Smooth muscle cell (in vitro differentiated cells): Measurements from ENCODE around the gene RIMS4. TPM values are rescaled to one million over a fixed set of nuclear protein-coding genes. Genes with fewer than 3 reads are reported as not detected.

Experiments
- DNase-seq: peaks from one replicate; lab custom pipeline; 2025; ENCODE audit not compliant: unreplicated experiment; lab: John Stamatoyannopoulos, UW
- H2AFZ ChIP-seq: fragments of 200-600 bp; sonication (generic); 2 replicates; pipeline ENCODE4 v1.6.0; 2016; ENCODE audit warnings: antibody characterized with exemption, low read depth, mild to moderate bottlenecking
- H3F3A ChIP-seq: fragments of 200-600 bp; sonication (generic); 2 replicates; pipeline ENCODE4 v1.6.0; 2017; ENCODE audit warnings: antibody characterized with exemption, low read depth
- H3K27ac ChIP-seq: fragments of 200-600 bp; sonication (generic); 2 replicates; pipeline ENCODE4 v1.5.1; 2016; ENCODE audit warnings: low read depth, mild to moderate bottlenecking
- H3K27me3 ChIP-seq: fragments of 200-600 bp; sonication (generic); 2 replicates; pipeline ENCODE4 v1.6.1; 2016; ENCODE audit warnings: low read depth, mild to moderate bottlenecking
- H3K36me3 ChIP-seq: fragments of 200-600 bp; sonication (generic); 2 replicates; pipeline ENCODE4 v1.5.1; 2016; ENCODE audit warnings: low read depth
- H3K4me1 ChIP-seq: fragments of 200-600 bp; sonication (generic); 2 replicates; pipeline ENCODE4 v1.5.1; 2016; ENCODE audit warnings: low read depth
- H3K4me2 ChIP-seq: fragments of 200-600 bp; sonication (generic); 2 replicates; pipeline ENCODE4 v1.6.0; 2016; ENCODE audit warnings: mild to moderate bottlenecking
- H3K4me3 ChIP-seq: fragments of 200-600 bp; sonication (generic); 2 replicates; pipeline ENCODE4 v1.5.1; 2016; ENCODE audit warnings: mild to moderate bottlenecking
- H3K79me2 ChIP-seq: fragments of 200-600 bp; sonication (generic); 2 replicates; pipeline ENCODE4 v1.6.0; 2016; ENCODE audit warnings: low read depth, mild to moderate bottlenecking
- H3K9ac ChIP-seq: fragments of 200-600 bp; sonication (generic); 2 replicates; pipeline ENCODE4 v1.6.0; 2016; ENCODE audit warnings: low read depth
- H3K9me3 ChIP-seq: fragments of 200-600 bp; sonication (generic); replicated peaks from 2 replicates; pipeline ENCODE4 v1.5.1; 2016; ENCODE audit warnings: low read depth
- H4K20me1 ChIP-seq: fragments of 200-600 bp; sonication (generic); 2 replicates; pipeline ENCODE4 v1.6.0; 2016; ENCODE audit warnings: low read depth
- CTCF ChIP-seq: fragments of 200-600 bp; sonication (generic); IDR thresholded peaks from 2 replicates; pipeline ENCODE4 v1.5.1; 2017; ENCODE audit warnings: borderline replicate concordance, mild to moderate bottlenecking, antibody characterized with exemption; ENCODE audit not compliant: insufficient read depth, poor library complexity, severe bottlenecking
- WGBS: methylation state at CpG from one replicate; pipeline ENCODE4 v1.1.7; 2016; ENCODE audit warnings: low lambda C conversion rate; 5-methylcytosine and 5-hydroxymethylcytosine counted together
- polyA plus RNA-seq: library from polyadenylated mRNA; unstranded; fragments of >200 nt; fragmentation: Nextera tagmentation; extraction: Ambion mirVana; gene quantifications from 2 replicates; pipeline ENCODE4 v1.2.1, GENCODE V29; 2016
- total RNA-seq: library from RNA; depleted of rRNA; stranded (reverse); fragments of >200 nt; gene quantifications from 2 replicates; pipeline ENCODE4 v1.2.3, GENCODE V29; 2014

RIMS4 gene
- total and polyA plus RNA-seq, 2 experiments from 2014 or later: not detected

GRCh38 chr20:44805979-44806620 is 4.2 kb downstream of the RIMS4 start:
- no peak overlapping the region for H2AFZ ChIP-seq
- H3F3A ChIP-seq: no peaks in the 10 kb centered on the region
- H3K4me1 ChIP-seq: no peaks in the 10 kb centered on the region
- H4K20me1 ChIP-seq: no peaks in the 10 kb centered on the region
- no peak for DNase-seq
- WGBS: 31% methylated on average over 9 of the region's 9 CpGs
- H3K9ac ChIP-seq: no peak overlapping the region
- H3K27ac ChIP-seq: no peak overlapping the region
- no peak overlapping the region for H3K4me3 ChIP-seq
- H3K36me3 ChIP-seq: no peaks in the 10 kb centered on the region
- no peaks in the 10 kb centered on the region for H3K79me2 ChIP-seq
- H3K27me3 ChIP-seq: peaks cover 73% of the 10 kb centered on the region
- H3K9me3 ChIP-seq: no peaks in the 10 kb centered on the region
- no peak for TF ChIP-seq CTCF
- no peak overlapping the region for H3K4me2 ChIP-seq

- Histone ChIP-seq H3K27ac (no peak overlapping the region), H3K27me3 (peaks cover 66% of the 10 kb centered on the region), H3K4me1 (no peaks in the 10 kb centered on the region), H3K36me3 (no peaks in the 10 kb centered on the region), H3K4me2 (no peak overlapping the region), H2AFZ (no peak overlapping the region), H4K20me1 (no peaks in the 10 kb centered on the region), H3K4me3 (no peak overlapping the region), H3K9ac (no peak overlapping the region), H3K79me2 (no peaks in the 10 kb centered on the region), H3F3A (no peaks in the 10 kb centered on the region), H3K9me3 (no peaks in the 10 kb centered on the region)
- no peak for TF ChIP-seq CTCF
- WGBS: 75% methylated on average over 9 of the region's 9 CpGs
- DNase-seq: no peak
These were observed 4.9 kb downstream of the RIMS4 start for GRCh38 chr20:44805335-44805978.

GRCh38 chr20:44803383-44803941 is 6.9 kb downstream of the RIMS4 start:
- no peaks in the 10 kb centered on the region for H3K79me2 ChIP-seq
- H3K4me3 ChIP-seq: no peak overlapping the region
- H2AFZ ChIP-seq: no peak overlapping the region
- H3K9ac ChIP-seq: no peak overlapping the region
- H4K20me1 ChIP-seq: no peaks in the 10 kb centered on the region
- no peak overlapping the region for H3K27ac ChIP-seq
- H3K4me1 ChIP-seq: no peaks in the 10 kb centered on the region
- no peaks in the 10 kb centered on the region for H3F3A ChIP-seq
- no peaks in the 10 kb centered on the region for H3K9me3 ChIP-seq
- H3K4me2 ChIP-seq: no peak overlapping the region
- no peak for DNase-seq
- peaks cover 51% of the 10 kb centered on the region for H3K27me3 ChIP-seq
- 41% methylated on average over 7 of the region's 9 CpGs for WGBS
- no peaks in the 10 kb centered on the region for H3K36me3 ChIP-seq
- no peak for TF ChIP-seq CTCF
